ENCODE data around the gene MPP1.

The MPP1 gene

DNA sequence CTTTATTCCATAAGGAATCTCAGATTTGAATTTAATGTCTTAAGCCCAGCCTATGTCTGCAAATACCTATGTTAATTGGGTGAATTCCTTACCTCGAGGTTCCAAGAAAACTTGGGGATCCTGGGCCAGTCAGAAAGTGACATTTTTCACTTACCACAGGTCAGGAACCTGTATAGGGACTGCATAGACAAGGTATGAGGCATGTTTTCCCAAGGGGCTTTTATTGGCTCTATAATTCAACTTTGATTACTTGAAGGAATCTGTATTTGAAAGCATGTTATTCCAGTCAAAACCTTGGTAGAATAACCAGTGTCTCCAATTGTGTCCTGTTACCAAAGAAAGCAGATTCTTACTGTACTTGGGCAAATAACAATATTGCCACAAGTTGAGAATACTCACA, 8.5 kb upstream of the MPP1 start:
- no peak for DNase-seq (ENCODE audit: low read depth in 3 of 3)

DNA sequence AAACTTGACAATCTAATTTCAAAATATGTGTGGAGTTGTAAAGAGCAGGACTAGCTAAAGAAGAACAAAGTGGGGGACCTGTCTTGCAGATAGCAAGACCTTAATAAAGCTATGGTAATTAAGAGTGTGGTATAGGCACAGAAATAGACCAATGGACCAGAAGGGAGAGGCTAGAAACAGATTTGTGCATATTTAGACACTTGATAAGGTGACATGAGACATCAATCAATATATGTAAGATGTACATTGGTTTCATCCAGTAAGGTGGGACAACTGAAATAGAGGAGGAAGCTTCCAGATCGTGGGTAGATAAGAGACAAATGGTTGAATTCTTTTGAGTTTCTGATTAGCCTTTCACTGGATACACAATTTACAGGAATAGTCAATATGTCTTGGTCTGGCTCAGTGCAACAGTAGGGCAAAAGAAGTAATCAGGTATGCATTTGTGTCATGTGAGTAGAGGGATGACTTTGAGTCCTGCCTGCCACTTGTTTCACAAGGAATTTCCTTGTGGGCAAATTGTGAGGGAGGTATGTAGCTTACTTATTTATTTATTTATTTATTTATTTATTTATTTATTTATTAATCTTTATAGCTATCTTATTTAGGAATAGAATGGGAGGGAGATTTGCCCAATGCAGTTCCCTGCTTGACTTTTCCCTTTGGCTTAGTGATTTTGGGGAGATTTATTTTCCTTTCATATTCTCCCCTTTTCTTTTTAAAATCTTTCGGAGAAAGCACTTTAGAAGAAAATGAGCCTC, 7.2 kb upstream of the MPP1 start:
- DNase-seq (ENCODE audit: low read depth in 3 of 3), result no peak

DNA sequence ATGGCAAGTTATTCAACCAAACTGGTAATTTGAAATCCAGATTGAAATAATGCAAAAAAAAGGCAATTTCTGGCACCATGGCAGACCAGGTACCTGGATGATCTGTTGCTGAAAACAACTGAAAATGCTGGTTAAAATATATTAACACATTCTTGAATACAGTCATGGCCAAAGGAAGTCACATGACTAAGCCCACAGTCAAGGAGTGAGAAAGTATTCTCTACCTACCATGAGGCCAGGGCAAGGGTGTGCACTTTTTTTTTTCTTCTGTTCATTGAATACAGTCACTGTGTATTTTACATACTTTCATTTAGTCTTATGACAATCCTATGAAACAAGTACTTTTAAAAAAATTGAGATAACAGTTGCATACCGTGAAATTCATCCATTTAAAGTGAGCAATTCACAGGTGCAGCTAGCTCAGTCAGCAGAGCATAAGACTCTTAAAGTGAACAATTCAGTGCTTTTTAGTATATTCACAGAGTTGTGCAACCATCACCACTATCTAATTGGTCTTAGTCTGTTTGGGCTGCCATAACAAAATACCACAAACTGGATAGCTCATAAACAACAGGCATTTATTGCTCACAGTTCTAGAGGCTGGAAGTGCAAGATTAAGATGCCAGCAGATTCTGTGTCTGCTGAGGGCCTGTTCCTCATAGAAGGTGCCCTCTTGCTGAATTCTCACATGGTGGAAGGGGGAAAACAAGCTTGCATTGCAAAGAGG, 4.8 kb upstream of the MPP1 start:
- DNase-seq (ENCODE audit: low read depth in 3 of 3), result no peak

DNA sequence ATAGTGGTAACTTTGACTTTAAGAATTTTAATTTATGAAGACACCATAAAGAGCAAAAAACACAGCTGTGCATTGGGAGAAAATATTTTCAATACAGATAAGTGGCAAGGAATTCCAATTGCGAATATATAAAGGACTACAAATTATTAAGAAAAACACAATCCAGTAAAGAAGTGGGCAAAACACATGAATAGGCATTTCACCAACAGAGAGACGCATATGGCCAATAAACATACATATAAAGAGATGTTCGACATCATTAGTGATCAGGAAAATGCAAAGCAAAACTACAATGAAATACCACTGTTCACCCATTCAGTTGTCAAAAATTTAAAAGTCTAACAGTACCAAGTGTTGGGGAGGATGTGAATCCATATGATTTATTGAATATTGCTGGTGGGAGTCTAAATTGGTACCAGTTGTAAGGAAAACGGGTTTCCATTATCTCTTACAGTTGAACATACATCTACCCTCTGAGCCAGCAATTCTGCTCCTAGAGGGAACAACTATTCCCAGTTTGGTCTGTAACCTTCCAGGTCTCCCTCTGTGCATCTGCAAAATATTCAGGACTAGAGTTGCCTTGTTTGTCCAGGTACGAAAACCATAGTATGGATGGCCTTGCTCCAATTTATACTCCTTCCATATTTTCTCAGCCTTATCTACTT, 1.7 kb upstream of the MPP1 start:
- DNase-seq (ENCODE audit: low read depth in 3 of 3), result no peak

DNA sequence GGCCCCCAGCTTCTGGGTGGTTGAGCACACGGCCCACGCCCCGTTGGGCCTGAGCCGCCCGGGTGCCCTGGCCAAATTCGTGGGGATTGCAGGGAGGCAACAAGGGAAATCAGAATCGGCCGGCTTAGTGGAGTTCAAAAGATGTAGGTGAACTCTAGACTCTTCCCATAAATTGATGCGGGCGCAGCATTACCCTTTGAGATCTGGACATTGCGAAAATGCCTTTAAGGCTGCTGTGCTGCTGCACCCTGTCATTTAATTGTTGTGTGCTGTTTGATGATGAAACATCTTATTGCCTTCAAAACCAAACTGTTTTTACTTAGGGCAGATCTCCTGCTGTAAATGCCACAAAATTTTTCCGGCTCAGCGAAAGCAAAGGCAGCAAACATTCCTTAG, 409 bp upstream of the MPP1 start:
- DNase-seq (ENCODE audit: low read depth in 3 of 3), result no peak

DNA sequence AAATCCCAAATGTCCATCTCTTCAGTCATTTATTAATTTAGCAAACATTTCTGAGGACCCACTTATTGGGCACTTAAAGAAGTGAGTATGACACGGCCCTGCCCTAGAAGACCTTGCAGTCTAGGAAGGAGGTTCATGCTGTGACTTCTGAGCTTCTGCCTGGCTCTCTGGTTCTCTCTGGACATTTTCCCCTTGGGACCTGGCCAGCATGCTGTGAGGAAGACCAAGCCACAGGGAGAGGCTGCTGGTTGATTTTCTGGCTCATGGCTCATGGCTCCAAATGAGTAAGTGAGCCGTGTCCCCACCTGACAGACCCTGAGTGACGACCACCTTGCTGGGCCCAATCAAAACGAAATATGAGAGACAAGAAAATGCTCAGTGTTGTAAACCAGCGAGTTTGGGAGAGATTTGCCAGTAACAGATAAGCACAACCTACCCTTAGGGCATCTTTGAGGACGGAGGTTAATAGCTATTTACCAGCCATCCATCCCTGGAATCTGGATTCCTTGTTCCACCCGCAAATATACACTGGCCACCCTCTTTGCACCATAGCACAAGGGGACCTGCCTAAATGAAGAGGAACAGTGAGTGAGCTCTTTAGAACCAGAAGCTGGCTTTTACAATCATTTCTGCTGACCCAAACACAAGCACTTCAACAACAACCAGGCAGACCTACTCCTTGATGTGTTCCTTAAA, 876 bp downstream of the MPP1 start:
- no peak for DNase-seq (ENCODE audit: low read depth in 3 of 3)

DNA sequence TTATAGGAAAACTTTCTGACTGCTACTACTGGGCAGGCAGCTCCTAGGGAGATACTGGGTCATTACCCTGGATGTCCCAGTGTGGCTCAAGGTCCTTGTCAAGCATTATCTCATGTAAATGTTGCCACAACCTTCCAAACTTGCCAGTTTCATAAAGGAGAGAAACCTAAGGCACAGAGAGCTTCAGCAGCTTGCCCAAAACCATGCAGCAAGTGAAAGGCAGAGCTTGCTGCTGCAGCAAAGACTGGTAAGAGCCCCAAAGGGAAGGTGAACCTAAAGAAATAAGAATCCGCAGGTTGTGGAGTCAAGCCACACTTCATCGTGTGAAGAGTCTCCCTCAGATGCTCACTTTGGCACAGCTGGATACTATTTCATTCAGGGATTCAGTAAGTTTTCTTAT, 2.3 kb downstream of the MPP1 start:
- DNase-seq (ENCODE audit: low read depth in 3 of 3), result no peak

DNA sequence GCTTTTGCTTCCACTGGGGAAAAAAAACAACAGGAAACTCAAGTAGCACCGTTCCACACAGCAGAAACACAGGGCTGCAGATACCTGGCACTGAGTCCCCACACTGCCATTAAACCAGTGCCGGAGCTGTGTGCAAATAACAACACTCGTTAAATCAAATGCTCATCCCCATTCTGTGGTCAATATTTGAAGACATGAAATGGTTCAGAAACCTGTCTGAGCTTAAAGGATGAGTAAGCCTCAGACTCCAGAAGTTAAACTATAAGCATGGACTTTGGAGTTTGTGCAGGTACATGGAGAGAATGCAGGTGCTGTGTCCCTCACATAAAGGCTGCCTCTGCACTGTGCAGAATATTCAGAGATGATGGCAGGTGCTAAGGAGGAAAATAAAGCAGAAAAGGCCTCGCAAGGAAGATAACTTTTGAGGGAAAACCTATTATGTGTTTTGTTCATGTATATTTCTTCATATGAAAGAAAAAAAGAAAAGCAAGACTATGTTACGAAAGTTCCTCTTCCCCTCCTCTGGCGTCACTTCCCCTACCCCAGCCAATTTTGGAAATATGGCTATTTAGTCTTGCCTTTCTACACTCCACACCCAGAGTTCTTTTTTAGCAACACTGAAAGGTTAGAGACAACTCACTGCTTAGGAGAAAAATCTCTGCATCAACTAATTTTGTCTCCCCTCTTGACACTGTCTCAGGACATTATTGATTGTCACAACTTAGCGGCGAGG, 4.6 kb downstream of the MPP1 start:
- no peak for DNase-seq (ENCODE audit: low read depth in 3 of 3)

DNA sequence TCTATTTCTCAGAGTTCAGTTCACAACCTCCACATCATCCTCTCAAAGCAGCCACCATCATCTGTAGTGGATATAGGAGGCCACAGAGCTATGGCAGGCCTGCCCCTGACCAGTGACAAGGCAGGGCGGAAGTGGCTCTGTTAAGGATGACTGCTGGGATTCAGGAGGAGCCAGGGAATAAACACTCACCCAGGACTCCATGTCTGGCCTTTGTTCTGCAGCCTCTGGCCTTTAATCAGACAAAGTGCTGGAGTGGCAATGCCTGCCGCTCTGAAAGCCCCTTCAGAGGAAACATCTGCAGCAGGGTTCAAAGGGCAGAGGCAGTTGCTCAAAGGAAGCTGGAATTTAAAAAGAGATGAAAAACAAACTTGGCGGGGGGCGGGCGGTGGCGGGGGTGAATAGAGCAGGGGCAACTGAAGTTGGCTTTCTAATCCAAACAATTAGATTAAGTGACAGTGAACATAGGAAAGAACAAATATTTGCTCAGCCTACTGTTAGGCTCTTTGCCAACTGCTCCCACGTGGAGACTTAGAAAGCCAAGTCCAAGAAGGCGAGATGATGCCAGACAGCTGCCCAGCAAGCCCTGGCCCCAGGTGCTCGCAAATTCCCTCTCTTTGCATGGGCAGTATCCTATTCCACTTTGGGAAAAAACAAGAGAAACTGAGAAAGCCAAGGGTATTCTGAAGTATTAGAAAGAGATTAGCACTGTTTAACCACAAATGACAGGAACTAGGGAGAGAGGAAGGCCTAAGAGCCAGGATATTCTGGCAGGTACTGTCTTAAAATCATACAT, 5.5 kb downstream of the MPP1 start:
- DNase-seq (ENCODE audit: low read depth in 3 of 3), result no peak

DNA sequence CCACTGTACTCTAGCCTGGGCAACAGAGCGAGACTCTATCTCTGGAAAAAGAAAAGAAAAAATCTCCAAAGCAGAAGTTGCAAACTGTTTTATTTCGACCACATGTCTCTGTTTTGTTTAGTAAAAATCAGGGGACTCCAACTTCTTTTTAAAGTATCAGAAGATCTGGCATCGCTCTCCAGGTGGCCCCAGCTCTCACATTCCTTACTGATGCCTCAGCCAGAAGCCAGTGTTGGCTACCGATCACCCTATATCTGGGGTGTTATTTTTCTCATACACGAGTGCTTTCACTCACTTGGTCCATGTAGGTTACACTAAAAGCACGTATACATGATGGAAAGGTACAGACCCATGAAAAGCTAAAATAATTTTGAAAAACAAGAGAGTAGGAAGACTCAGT, 8.3 kb downstream of the MPP1 start:
- no peak for DNase-seq (ENCODE audit: low read depth in 3 of 3)

DNA sequence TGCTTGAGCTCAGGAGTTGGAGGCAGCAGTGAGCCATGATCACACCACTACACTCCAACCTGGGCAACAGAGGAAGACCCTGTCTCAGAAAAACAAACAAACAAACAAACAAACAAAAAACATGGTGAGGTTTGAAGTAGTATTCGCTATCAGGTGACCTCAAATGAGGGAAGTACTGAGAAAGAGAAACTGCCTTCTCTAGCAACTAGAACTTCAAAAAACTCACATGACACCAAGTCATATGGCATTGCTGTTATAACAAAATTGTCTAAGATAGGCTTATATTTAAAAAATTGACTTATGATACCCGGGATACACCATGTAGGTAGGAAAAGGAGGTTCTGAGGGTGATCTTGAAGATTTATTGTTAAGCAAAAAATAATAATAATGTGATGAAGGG, 10.3 kb downstream of the MPP1 start:
- DNase-seq (ENCODE audit: low read depth in 3 of 3), result no peak

DNA sequence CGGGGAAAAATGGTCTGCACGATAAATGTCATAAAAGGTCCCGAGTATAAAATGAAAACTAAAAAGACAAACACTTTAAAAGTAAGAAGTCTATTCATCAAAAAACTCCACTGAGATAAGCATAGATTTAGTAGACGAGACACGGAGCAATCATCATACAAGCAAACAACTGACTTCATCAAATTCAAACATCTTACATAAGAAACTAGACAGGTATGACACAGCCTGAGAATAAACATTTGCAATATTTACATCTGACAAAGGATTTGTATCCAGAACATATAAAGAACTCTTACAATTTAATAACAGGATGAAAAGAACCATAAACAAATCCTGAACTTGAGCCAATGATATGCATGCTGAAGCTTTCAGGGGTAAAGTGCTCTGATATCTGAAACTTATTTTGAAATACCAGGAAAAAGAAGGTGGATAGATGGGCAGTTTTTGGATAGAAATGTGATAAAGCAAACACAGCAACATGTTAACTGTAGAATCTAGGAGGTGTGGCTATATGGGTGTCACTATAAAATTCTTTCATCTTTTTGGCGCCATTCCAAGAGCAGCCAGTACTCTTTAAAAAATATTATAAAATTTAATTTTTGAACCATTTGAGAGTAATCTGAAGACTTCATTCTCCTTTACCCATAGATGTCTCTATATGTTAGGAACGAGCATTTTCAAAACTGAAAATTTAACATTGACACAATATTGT, 12.0 kb downstream of the MPP1 start:
- DNase-seq (ENCODE audit: low read depth in 3 of 3), result no peak

DNA sequence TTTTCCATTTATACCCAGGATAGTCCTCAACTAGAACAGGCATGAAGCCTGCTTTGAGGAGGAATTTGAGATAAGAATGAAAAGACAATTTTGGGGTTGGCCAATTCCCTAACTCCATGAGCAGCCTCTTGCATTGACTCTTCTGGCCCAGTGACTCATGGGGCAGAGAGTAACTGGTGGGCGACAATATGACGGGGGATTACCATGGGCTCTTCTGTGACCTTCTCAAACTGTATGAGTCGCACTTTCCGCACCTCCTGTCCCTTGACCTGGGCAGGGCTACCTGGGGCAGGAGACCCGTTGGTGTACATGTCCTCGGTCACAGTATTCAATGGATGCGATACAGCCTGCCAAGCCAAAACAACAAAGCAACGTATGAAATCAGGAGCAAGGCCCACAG, 13.3 kb downstream of the MPP1 start:
- DNase-seq (ENCODE audit: low read depth in 3 of 3), result no peak

DNA sequence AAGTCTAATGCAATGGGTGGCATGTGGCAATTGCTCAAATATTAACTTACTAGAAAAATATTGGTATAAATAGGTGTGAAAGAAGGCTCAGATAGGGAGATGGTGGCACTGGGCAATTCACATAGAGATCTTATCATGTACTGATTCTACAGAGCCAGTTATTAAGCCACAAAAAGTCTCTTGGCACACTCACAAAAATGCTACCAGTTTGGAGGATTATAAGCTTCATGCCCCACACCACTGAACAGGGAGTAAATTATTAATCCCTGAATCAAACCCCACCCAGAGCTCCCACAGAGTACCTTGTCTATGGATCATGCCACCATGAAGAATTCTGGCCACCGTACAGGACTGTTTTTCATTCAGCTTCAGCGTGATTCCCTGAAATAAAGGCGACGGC, 13.8 kb downstream of the MPP1 start:
- no peak for DNase-seq (ENCODE audit: low read depth in 3 of 3)

DNA sequence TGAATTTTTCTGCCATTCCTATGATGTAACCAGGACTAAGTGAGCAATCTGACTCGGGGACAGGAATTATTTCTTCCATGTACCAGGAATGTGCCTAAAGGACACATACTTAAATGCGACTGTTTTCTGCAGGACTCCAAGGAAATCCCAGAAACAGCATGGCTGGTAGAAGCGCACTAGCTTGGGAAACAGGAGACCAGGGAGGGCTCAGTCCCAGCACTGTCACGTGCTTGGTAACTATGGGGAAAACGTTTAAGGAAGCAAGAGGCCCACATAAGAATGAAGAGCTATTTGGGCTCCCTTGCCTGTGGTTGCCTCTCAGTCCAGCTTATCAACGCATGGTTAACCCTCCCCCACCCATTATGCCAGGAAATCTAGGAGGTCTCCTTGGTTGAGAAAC, 19.6 kb downstream of the MPP1 start:
- no peak for DNase-seq (ENCODE audit: low read depth in 3 of 3)

DNA sequence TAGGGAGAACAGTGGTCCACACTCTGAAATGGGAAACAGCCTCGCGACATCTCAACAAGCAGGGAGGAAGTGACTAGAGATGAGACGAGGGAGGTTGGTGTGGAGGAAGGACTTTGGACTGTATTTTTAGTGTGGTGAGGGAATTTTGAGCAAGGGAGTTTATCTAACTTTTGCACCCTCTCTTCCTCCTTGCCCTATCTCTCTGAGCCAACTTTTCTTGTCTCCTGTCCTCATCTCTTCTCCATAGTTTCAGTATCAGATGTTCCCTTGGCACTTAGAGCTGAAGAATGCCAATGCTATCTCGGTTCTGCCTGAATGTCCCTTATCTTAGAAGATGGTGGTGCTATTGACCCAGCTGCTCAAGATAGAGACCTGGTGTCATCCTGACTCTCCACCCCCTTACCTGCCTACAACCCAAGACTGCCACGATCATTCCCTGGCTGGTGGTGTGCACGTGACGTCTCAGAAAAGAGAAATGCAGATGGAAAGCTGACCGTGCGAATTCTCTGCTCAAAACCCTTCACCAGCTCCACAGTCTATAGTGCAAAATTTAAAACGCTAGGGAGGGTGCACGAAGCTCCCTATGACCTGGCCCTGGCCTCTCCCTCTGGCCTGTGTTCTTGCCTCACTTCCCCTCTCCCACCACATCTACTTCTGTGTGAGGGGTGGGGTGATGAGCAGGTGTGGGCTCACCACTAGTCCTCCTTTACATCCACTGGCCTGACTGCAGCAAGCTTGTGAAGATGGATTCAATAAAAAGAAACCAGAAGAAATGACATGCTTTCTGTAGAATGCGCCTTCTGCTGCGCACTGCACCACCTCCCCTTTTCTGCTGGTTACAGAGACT, 20.9 kb downstream of the MPP1 start:
- no peak for DNase-seq (ENCODE audit: low read depth in 3 of 3)

DNA sequence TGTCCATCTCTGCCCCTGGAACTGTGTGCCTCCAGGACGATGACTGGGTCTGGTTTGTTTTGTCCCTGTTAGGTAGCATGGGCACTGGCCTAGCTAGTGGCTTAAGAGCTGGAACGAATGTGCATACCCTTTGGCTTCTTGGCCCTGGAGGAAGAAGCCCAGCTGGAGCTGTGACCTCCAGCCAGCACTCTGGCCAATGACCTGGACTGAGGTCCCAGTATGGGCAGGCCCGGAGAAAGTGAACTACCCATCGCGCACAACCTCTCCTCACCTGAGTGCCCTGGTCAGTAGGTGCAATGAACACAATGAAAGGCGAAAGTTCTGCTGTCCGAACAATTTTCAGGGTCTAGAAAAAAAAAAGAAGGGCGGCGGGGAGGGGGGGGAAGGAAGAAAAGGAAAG, 24.3 kb downstream of the MPP1 start:
- DNase-seq (ENCODE audit: low read depth in 3 of 3), result no peak

DNA sequence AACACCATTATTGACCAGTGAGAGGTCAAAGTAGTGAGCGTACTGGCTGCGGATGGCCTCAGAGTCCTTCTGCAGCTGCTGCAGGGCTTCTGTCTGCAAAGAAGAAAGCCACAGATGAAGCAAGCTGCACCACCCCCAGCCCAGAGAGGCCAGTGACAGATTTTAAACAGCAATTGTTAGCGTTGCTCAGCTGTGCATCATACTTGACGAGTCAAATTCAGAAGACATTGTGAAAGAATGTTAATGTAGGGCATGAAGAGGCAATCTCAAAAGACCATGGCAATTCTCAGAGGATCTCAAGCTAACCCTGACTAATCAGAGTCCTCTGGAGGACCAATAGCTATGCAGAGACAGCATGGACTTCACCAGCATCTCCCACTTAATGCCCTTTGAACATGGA, 26.0 kb downstream of the MPP1 start:
- no peak for DNase-seq (ENCODE audit: low read depth in 3 of 3)

DNA sequence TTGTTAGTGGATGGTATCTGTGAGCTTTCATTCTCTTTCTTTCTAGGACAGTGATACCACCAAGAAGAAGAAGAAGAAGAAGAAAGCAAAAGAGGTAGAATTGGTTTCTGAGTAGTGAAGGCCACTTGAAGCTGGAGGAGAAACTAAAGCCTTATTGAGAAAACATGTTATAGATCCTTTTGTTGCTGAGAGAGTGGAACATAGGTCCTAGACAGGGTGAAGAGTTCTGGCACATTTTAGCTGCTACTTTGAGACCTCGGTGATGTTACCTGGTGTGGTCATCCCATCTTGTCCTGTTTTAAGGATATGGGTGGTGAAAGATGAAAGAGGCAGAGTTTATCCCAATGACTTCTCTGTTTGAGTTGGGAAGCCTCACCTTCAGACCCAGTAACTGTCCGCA, 28.5 kb downstream of the MPP1 start:
- DNase-seq (ENCODE audit: low read depth in 3 of 3), result no peak
